GM18526 (cell line): ENCODE results near the gene STXBP4.

ENCODE experiments used
- POLR2A ChIP-seq: IDR thresholded peaks from 3 replicates; pipeline ENCODE4 v1.6.1; 2011; ENCODE audit not compliant: insufficient read length; ENCODE audit errors: extremely low read depth

The STXBP4 gene

GRCh38 chr17:54992797-54993639 lies 24.5 kb downstream of the STXBP4 start:
- TF ChIP-seq POLR2A: no peak

GRCh38 chr17:54996441-54996840 lies 27.9 kb downstream of the STXBP4 start:
- TF ChIP-seq POLR2A: no peak

GRCh38 chr17:55002458-55002857 lies 33.9 kb downstream of the STXBP4 start:
- no peak for TF ChIP-seq POLR2A

GRCh38 chr17:55004484-55004883 lies 35.9 kb downstream of the STXBP4 start:
- TF ChIP-seq POLR2A: no peak

GRCh38 chr17:55005520-55005919 lies 37.0 kb downstream of the STXBP4 start:
- TF ChIP-seq POLR2A: no peak

GRCh38 chr17:55023626-55024025 lies 55.1 kb downstream of the STXBP4 start:
- no peak for TF ChIP-seq POLR2A

- no peak for TF ChIP-seq POLR2A
Measured at GRCh38 chr17:55037828-55038227, 69.3 kb downstream of the STXBP4 start.

GRCh38 chr17:55038291-55038690 lies 69.7 kb downstream of the STXBP4 start:
- TF ChIP-seq POLR2A: no peak

GRCh38 chr17:55040611-55041010 lies 72.0 kb downstream of the STXBP4 start:
- no peak for TF ChIP-seq POLR2A

- TF ChIP-seq POLR2A: no peak
Measured at GRCh38 chr17:55053855-55054254, 85.3 kb downstream of the STXBP4 start.

GRCh38 chr17:55054429-55054828 lies 85.9 kb downstream of the STXBP4 start:
- TF ChIP-seq POLR2A: no peak

GRCh38 chr17:55056526-55056925 lies 88.0 kb downstream of the STXBP4 start:
- TF ChIP-seq POLR2A: no peak

GRCh38 chr17:55057184-55057583 lies 88.6 kb downstream of the STXBP4 start:
- TF ChIP-seq POLR2A: no peak

- no peak for TF ChIP-seq POLR2A
Measured at GRCh38 chr17:55059724-55060123, 91.2 kb downstream of the STXBP4 start.

- TF ChIP-seq POLR2A: no peak
Measured at GRCh38 chr17:55062921-55063320, 94.4 kb downstream of the STXBP4 start.

GRCh38 chr17:55063885-55064874 lies 95.6 kb downstream of the STXBP4 start:
- no peak for TF ChIP-seq POLR2A
